ENCODE results near the gene BMAL1. TPM values are rescaled to one million over a fixed set of nuclear protein-coding genes. Genes with fewer than 3 reads are reported as not detected.

BMAL1 gene
- total RNA-seq, 4 donors from 2014 or later = 15.8 to 125 (median 24.4) TPM

DNA sequence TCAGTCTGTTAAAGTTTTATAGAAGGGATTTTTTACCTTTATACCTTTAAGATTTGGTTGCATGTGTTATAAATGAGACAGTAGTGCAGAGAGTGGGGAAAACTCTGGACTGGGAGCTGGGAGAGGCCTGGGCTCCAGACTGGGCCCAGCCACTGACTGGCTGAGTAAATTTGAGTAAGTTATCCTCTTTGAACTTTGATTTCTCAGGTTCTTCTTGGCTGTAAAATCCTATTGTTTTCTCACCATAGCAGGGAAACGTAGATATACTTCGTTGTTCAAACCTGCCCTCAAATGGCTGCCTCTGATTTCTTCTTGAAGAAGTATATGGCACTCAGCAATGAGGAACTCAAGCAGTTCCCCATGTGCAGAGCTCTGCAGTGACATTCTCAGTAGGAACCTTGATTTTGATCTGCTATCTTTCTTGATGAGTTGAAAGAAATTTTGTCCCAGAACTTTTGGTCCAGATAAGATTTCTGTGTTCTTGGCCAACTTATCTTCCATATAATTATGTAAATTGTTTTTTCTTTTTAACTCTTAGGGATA, 8.8 kb downstream of the BMAL1 start:
- Histone ChIP-seq H3K36me3 (no peaks in the 10 kb centered on the region), H3K27ac (no peak overlapping the region), H3K9me3 (no peaks in the 10 kb centered on the region), H3K4me3 (no peak overlapping the region), H3K27me3 (no peaks in the 10 kb centered on the region), H3K4me1 (no peaks in the 10 kb centered on the region)
- no peak for DNase-seq
- intact Hi-C loops (cut with DNase I; ENCODE audit: low total_unique reads) = no loop called here
- TF ChIP-seq POLR2A (IDR thresholded peaks at IDR 0.05) = no peak

DNA sequence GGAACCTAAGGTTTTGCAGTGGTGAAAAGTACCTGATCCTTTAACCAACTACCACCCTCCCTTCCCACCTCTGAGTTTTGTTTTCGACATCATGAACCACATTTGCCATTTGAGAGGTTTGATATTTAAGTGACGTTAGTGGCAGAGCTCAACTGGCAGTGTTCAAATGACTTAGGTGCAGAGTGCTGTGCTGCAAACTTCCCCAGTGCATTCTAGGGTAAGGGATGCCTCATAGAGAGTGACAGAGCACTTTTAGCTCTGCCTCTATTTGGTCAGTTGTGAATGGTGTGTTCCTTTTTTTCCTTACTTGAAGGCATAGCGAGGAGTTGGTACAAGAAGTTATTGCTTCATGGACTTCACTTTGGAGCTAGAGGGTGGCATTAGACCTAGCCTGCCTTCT, 9.4 kb downstream of the BMAL1 start:
- H3K9me3 ChIP-seq = no peaks in the 10 kb centered on the region
- no peak for TF ChIP-seq POLR2A (IDR thresholded peaks at IDR 0.05)
- TF ChIP-seq, protein P1, sequence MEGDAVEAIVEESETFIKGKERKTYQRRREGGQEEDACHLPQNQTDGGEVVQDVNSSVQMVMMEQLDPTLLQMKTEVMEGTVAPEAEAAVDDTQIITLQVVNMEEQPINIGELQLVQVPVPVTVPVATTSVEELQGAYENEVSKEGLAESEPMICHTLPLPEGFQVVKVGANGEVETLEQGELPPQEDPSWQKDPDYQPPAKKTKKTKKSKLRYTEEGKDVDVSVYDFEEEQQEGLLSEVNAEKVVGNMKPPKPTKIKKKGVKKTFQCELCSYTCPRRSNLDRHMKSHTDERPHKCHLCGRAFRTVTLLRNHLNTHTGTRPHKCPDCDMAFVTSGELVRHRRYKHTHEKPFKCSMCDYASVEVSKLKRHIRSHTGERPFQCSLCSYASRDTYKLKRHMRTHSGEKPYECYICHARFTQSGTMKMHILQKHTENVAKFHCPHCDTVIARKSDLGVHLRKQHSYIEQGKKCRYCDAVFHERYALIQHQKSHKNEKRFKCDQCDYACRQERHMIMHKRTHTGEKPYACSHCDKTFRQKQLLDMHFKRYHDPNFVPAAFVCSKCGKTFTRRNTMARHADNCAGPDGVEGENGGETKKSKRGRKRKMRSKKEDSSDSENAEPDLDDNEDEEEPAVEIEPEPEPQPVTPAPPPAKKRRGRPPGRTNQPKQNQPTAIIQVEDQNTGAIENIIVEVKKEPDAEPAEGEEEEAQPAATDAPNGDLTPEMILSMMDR (IDR thresholded peaks at IDR 0.05) = no peak
- no peaks in the 10 kb centered on the region for H3K36me3 ChIP-seq
- H3K27me3 ChIP-seq = no peaks in the 10 kb centered on the region
- intact Hi-C loops (cut with DNase I; ENCODE audit: low total_unique reads) = no loop called here
- no peak for DNase-seq
- no peaks in the 10 kb centered on the region for H3K4me1 ChIP-seq
- H3K27ac ChIP-seq = no peak overlapping the region
- no peak overlapping the region for H3K4me3 ChIP-seq

DNA sequence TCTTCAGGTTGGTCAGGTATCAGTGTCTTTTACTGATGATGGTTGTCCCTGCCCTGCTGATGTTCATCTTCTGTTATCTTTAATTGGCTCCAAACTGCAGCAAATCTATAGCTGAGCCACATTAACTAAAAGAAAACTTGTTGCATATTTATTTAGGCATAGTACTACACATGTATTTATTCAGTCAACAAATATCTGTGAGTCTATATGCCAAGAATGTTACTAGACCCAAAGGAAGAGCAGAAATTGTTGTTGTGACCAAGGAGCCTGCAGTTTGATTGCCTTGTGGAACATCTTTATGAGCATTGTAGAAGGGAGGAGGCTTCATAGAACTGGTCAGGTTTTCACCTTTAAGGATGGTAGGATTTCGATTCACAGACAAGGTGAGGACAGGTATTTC, 10.1 kb downstream of the BMAL1 start:
- TF ChIP-seq POLR2A (IDR thresholded peaks at IDR 0.05) = no peak
- TF ChIP-seq, protein P1 (IDR thresholded peaks at IDR 0.05) = no peak
- DNase-seq = no peak
- H3K4me1 ChIP-seq = no peaks in the 10 kb centered on the region
- no peak overlapping the region for H3K4me3 ChIP-seq
- no peaks in the 10 kb centered on the region for H3K36me3 ChIP-seq
- intact Hi-C loops (cut with DNase I; ENCODE audit: low total_unique reads) = no loop called here
- H3K9me3 ChIP-seq = no peaks in the 10 kb centered on the region
- no peaks in the 10 kb centered on the region for H3K27me3 ChIP-seq
- H3K27ac ChIP-seq = no peak overlapping the region

DNA sequence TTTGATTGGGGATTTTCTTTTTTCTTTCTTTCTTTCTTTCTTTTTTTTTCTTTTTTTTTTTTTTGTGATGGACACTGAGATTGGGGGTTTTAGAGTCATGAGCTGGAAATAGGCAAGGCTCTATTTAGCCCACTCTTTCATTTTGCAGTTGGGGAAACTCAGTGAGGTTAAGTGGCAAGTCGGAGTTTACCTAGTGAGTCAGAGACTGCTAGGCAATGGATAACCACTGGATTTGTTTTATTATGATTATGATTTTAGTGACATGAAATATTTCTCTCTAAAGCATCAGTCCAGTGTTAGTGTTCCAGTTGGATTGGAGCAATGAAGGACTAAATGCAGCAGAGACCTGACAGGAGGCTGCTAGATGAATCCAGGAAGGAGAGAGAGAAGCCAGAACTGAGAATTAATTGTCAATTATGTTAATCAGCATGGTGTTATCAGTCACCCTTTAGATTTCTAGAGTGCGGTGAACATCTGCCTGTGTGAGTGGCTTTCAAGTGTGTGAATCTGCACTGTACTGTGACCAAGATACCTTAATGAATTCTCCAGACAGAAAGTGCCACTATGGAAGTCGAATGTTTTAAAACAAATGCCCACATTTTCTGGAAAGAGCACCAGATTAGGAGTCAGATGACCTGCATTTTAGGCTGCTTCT, 10.9 kb downstream of the BMAL1 start:
- Histone ChIP-seq H3K9me3 (no peaks in the 10 kb centered on the region), H3K27me3 (no peaks in the 10 kb centered on the region), H3K27ac (no peak overlapping the region), H3K4me1 (no peaks in the 10 kb centered on the region), H3K4me3 (no peak overlapping the region), H3K36me3 (no peaks in the 10 kb centered on the region)
- intact Hi-C loops (cut with DNase I; ENCODE audit: low total_unique reads) = no loop called here
- TF ChIP-seq, protein P1 (IDR thresholded peaks at IDR 0.05) = no peak
- no peak for TF ChIP-seq POLR2A (IDR thresholded peaks at IDR 0.05)
- DNase-seq = no peak

DNA sequence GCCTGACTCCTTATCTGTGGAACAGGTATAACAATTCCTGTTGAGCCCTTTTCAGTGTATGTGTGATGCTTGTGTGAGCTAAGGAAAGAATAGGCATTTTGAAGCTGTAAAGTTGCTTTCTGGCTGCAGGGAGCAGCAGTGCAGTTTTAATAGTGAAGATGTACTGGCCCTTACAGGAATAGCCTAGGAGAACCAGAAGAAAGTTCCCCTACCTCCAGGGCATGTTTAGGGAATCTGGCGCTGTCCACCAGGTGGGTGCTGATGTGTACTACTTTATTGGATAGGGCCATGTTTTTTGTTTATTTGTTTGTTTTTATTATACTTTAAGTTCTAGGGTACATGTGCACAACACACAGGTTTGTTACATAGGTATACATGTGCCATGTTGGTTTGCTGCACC, 11.5 kb downstream of the BMAL1 start:
- Histone ChIP-seq H3K4me1 (no peaks in the 10 kb centered on the region), H3K36me3 (no peaks in the 10 kb centered on the region), H3K9me3 (no peaks in the 10 kb centered on the region), H3K27ac (no peak overlapping the region), H3K4me3 (no peak overlapping the region), H3K27me3 (no peaks in the 10 kb centered on the region)
- DNase-seq = no peak
- no peak for TF ChIP-seq POLR2A (IDR thresholded peaks at IDR 0.05)
- TF ChIP-seq, protein P1 (IDR thresholded peaks at IDR 0.05) = no peak
- intact Hi-C loops (cut with DNase I; ENCODE audit: low total_unique reads) = no loop called here

Measured in uterus (tissue), 4 donors.